Measurements from ENCODE around the gene SOCS7.

Gene SOCS7

DNA sequence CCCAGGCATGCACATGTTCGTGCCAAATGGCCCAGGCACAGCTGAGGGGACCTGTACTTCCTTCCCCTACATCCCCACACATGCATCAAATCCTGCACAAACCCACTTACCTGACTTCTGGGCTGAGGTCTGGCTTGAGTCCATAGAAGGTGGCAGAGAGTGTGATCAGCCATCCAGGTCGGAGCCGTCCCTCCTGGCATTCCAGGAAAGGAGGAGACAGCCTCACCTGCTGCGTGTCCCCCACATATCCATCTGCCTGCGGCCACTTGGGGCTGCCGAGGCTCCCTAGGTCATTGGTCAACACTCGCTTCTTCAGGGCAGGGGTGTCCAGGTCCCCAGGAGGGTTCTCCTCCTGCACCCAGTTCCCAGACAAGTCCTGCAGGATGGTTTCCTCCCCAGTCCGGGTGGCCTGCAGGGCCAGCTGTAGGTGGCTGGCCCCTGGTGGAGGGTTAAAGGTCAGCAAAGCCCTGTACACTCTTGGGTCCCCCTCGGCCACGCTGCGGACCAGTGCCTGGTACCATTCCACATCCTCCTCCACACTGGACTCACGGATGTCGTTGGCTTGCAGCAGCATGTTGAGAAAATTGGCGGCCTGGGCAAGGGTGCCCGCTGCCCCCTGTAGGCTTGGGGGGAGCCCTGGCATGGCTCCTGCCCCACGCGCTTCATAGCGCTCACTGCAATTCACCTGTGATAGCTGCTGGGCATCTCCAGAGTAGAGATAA, 8.6 kb upstream of the SOCS7 start:
- DNase-seq (ENCODE audit: low read depth in 1 of 2, low spot score in 1 of 2), result no peak
- in situ Hi-C loops (cut with HindIII; ENCODE audit: low pct_unique_long_range_greater_than_20kb, low sequenced_read_pairs), result no loop called here
- TF ChIP-seq JUND (IDR thresholded peaks at IDR 0.05; ENCODE audit: low read depth), result no peak

DNA sequence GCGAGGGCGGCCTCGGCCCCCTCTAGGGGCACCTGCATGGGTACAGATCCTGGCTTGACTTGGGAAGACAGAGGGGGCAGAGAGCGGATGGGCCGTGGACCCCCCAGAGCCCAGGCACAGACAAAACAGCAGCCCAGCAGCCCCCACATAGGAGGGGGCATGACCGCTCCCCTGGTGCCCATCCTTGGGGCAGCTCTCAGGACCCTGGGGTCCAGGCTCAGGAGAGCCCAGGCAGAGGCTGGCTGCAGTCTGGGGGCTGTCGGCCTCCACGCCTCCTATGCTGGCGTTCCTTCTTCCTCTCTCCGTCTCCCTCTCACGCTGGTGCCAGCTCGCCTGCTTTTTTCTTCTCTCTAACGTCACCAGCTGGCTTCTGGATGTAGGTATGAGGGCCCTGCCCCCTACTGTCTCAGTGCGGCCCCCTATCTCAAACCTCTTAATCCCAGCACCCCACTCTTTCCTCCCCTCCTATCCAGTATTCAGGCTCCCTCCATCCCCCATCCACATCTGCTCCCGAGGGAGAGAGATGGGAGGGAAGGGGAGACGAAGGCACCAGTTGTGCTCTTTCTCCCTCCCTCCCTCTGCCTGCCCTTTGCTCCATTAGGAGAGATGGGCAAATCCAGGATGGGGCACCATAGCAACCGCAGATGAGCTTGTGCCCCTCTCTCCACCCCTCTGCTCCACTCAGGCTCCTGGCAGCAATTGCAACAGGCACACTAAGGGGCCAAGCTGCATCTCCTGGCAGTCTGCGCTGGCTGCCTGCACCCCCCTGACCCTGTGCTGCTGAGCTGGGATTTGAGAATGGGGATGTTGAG, 7.8 kb upstream of the SOCS7 start, which contains the start of gene GPR179:
Gene GPR179, minus strand, starts transcription at position 349 of the 812 bp plus-strand sequence. Its CDS starts 167 bp downstream, at position 182.
- in situ Hi-C loops (cut with HindIII; ENCODE audit: low pct_unique_long_range_greater_than_20kb, low sequenced_read_pairs), result no loop called here
- no peak for DNase-seq (ENCODE audit: low read depth in 1 of 2, low spot score in 1 of 2)
- no peak for TF ChIP-seq JUND (IDR thresholded peaks at IDR 0.05; ENCODE audit: low read depth)

DNA sequence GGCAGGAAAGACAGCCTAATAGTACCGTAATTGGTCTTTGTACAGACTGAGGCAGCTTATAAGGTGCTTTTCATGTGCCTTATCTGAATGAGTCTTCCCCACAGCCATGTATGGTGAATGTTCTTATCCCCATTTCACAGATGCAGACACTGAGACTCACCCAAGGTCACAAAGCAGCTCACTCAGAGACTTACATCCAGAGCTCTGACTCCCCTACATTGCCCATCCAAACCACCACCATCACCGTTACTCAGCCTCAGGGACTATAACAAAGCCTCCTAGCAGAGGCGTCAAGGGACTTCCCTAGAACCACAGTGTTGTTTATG, 7.3 kb upstream of the SOCS7 start:
- in situ Hi-C loops (cut with HindIII; ENCODE audit: low pct_unique_long_range_greater_than_20kb, low sequenced_read_pairs), result no loop called here
- TF ChIP-seq JUND (IDR thresholded peaks at IDR 0.05; ENCODE audit: low read depth), result no peak
- DNase-seq (ENCODE audit: low read depth in 1 of 2, low spot score in 1 of 2), result no peak

DNA sequence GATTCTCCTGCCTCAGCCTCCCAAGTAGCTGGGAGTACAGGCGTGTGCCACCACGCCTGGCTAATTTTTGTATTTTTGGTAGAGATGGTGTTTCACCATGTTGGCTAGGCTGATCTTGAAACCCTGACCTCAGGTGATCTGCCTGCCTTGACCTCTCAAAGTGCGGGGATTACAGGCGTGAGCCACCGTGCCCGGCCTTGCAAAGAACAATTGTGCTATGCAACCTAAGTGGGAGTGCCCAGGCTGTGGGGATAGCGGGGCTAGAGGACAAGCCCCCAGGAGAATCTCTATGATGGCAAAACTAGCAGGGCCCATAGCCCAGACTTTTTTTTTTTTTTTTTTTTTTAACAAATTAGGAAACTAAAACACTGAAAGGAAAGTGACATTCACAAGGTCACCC, 5.9 kb upstream of the SOCS7 start:
- DNase-seq (ENCODE audit: low read depth in 1 of 2, low spot score in 1 of 2), result no peak
- no peak for TF ChIP-seq JUND (IDR thresholded peaks at IDR 0.05; ENCODE audit: low read depth)
- in situ Hi-C loops (cut with HindIII; ENCODE audit: low pct_unique_long_range_greater_than_20kb, low sequenced_read_pairs), result no loop called here

DNA sequence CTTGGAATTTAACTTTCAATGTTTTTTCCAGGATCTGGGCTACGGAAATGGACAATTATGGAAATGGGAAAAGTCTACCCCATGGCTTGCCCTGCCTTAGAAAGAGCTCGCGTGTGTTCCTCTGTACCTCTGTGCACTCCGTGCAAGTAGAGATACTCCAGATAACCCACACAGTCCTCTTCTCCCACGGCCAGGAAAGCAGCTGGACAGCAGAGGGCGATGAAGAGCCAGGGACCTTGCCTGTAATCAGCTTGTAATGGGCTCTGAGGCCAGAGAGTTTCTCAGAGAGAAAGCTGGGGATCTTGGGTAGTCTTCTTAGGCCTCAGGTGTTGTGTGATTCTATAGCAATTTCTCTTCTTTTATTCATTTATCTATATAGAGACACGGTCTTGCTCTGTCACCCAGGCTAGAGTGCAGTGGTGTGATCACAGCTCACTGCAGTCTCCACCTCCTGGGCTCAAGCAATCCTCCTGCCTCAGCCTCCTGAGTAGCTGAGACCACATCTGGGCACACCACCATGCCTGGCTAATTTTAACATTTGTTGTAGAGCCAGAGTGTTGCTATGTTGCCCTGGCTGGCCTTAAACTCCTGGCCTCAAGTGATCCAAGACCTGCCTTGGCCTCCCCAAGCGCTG, 2.4 kb upstream of the SOCS7 start:
- TF ChIP-seq JUND (IDR thresholded peaks at IDR 0.05; ENCODE audit: low read depth), result no peak
- in situ Hi-C loops (cut with HindIII; ENCODE audit: low pct_unique_long_range_greater_than_20kb, low sequenced_read_pairs), result no loop called here
- DNase-seq (ENCODE audit: low read depth in 1 of 2, low spot score in 1 of 2), result peak; percentile 66 to 90

DNA sequence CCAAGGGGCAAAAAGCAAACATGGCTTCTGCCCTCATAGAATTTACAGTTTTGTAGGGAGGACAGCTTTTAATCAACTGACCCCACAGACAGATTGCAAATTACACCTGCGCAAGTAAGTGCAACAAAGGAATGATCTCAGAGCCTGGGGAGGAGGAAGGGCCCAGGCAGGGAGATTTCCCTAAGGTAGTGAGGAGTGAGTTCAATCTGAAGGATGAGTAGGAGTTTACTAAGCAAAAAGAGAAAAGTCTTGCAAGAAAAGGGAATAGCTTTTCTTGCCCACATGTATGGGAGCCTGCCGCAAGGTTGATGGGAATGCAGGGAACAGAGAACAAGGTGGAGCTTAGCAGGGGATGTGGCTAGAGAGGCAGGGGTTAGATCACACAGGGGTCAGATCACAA, 1.6 kb upstream of the SOCS7 start:
- in situ Hi-C loops (cut with HindIII; ENCODE audit: low pct_unique_long_range_greater_than_20kb, low sequenced_read_pairs), result no loop called here
- DNase-seq (ENCODE audit: low read depth in 1 of 2, low spot score in 1 of 2), result no peak
- TF ChIP-seq JUND (IDR thresholded peaks at IDR 0.05; ENCODE audit: low read depth), result no peak

DNA sequence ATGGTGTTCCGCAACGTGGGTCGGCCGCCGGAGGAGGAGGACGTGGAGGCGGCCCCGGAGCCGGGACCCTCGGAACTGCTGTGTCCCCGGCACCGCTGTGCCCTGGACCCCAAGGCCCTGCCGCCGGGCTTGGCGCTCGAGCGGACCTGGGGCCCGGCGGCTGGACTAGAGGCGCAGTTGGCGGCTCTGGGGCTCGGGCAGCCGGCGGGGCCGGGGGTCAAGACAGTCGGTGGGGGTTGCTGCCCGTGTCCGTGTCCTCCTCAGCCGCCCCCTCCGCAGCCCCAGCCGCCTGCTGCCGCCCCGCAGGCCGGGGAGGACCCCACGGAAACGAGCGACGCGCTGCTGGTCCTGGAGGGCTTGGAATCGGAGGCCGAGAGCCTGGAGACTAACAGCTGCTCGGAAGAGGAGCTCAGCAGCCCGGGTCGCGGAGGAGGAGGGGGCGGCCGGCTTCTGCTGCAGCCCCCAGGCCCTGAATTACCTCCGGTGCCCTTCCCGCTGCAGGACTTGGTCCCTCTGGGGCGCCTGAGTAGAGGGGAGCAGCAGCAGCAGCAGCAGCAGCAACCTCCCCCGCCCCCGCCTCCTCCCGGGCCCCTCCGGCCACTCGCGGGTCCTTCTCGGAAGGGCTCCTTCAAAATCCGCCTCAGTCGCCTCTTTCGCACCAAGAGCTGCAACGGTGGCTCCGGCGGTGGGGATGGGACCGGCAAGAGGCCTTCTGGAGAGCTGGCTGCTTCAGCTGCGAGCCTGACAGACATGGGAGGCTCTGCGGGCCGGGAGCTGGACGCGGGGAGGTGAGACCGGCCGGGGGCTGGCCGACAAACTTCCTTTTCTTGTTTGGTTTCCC, 821 bp downstream of the SOCS7 start:
- peak in 1 of 2 experiments; percentile 38 for DNase-seq (ENCODE audit: low read depth in 1 of 2, low spot score in 1 of 2)
- TF ChIP-seq JUND (IDR thresholded peaks at IDR 0.05; ENCODE audit: low read depth), result no peak
- in situ Hi-C loops (cut with HindIII; ENCODE audit: low pct_unique_long_range_greater_than_20kb, low sequenced_read_pairs), result no loop called here

DNA sequence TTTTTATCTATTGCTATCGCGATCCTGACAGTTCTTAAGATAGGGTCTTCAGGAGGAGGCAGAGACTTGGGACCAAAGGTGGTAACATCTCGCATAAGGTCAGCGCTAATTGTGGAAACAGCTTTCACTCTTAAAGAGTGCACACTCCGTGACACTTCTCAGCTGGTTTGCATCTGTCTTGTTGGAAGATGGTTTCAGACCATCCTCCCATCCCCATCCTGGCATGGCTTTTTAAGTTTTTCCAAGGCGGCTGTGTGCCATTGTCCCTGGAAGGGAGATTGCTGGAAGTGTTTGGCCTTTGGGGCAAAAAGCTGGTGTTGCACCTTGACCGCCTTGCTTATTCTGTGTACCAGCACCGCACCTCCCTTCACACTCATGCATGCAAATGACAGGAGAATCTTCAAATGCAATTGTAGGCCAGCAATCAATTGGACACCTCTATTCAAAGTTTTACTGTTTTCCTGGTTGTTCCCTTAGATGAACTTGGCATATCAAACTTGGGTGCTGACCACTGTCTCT, 1.5 kb downstream of the SOCS7 start:
- no peak for TF ChIP-seq JUND (IDR thresholded peaks at IDR 0.05; ENCODE audit: low read depth)
- DNase-seq (ENCODE audit: low read depth in 1 of 2, low spot score in 1 of 2), result no peak
- in situ Hi-C loops (cut with HindIII; ENCODE audit: low pct_unique_long_range_greater_than_20kb, low sequenced_read_pairs), result no loop called here

DNA sequence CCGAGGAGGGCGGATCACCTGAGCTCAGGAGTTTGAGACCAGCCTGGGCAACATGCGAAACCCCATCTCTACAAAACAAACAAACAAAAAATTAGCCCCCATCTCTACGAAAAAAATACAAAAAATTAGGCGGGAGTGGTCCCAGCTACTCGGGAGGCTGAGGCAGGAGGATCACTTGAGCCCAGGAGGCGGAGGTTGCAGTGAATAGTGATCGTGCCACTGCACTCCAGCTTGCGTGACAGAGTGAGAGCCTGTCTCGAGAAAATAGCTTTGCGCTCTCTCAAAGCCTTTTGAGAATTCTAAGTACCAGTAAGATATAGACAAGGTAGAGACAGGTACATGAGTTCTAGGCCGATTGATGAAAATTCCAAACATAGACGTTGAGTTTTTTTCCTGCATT, 2.0 kb downstream of the SOCS7 start:
- in situ Hi-C loops (cut with HindIII; ENCODE audit: low pct_unique_long_range_greater_than_20kb, low sequenced_read_pairs), result no loop called here
- DNase-seq (ENCODE audit: low read depth in 1 of 2, low spot score in 1 of 2), result no peak
- TF ChIP-seq JUND (IDR thresholded peaks at IDR 0.05; ENCODE audit: low read depth), result no peak

DNA sequence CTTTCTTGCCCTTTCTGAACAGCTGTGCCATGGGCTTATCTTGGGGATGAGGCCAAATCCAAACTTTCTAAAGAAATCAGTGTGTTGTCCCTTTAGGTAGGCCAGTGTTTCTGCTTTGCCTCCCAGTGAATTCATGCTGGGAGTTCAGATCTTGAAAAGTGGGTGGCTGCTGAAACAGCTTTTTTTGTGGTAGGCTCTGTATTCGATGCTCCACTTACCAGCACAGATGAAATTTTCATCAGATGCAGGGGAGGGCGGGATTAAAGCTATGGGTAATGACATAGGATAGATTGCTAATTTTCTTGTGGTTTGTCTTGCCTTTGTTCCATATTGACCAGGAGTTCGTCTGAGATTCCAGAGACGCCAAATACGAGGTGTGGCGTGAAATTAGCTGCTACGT, 2.8 kb downstream of the SOCS7 start:
- no peak for TF ChIP-seq JUND (IDR thresholded peaks at IDR 0.05; ENCODE audit: low read depth)
- in situ Hi-C loops (cut with HindIII; ENCODE audit: low pct_unique_long_range_greater_than_20kb, low sequenced_read_pairs), result no loop called here
- no peak for DNase-seq (ENCODE audit: low read depth in 1 of 2, low spot score in 1 of 2)

DNA sequence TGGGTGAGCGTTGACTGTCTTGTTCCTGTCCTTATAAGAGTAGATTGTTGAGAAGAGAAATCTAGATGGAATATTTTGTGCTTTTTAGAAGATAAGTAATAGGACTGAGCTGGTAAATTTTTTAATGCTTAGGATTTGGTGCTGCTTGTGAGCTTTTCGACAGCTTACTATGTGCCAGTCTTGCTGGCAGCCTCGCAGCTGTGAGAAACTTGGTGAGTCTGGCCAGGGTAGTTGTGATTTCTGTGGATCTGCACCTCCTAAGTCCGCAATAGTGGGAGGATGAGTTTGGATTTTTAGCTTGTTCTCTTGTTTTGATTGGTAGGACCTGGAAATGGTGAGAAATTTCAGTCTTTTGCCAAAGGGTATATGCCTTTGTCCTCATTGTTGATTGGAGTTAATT, 3.6 kb downstream of the SOCS7 start:
- no peak for DNase-seq (ENCODE audit: low read depth in 1 of 2, low spot score in 1 of 2)
- TF ChIP-seq JUND (IDR thresholded peaks at IDR 0.05; ENCODE audit: low read depth), result no peak
- in situ Hi-C loops (cut with HindIII; ENCODE audit: low pct_unique_long_range_greater_than_20kb, low sequenced_read_pairs), result no loop called here

DNA sequence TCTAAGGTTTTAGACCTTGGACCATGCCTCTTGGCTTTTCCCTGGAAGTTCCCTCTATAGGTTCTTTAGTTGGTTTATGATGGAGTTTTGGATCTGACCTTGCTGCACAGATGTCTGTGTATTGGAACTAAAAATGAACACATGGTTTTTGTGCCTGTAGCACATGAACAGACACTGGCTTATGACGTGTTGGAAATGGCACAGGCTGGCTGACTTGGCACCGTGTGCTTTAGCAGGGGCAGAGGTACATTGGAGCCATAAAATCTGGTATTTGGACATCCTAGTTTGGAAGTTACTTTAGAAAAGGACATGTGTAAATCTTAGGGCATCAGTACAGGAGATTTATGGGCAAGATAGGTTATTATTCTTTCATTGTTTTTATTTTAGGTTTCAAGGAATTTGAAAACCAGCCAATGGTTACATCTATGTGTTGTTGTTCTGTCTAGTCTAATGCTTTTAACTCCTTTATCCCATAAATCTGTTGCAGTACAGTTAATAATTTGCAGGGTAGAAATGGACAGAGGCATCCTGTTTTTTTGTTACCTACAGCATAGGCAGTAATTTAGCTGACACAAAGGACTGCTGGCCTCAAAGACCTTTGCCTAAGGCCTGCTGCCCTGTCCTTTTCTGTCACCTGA, 6.0 kb downstream of the SOCS7 start:
- DNase-seq (ENCODE audit: low read depth in 1 of 2, low spot score in 1 of 2), result no peak
- in situ Hi-C loops (cut with HindIII; ENCODE audit: low pct_unique_long_range_greater_than_20kb, low sequenced_read_pairs), result no loop called here
- TF ChIP-seq JUND (IDR thresholded peaks at IDR 0.05; ENCODE audit: low read depth), result no peak

All from T47D (cell line).